ENCODE data around the gene TANGO6. TPM values are rescaled to one million over a fixed set of nuclear protein-coding genes. Genes with fewer than 3 reads are reported as not detected.

Gene TANGO6
- total RNA-seq, 1 donor from 2014 or later: 10.9 TPM

GRCh38 chr16:68892898-68893297 lies 49.6 kb downstream of the TANGO6 start:
- no peak overlapping the region for H3K4me3 ChIP-seq (ENCODE audit: low read depth, low read length)
- no peak for DNase-seq (ENCODE audit: low read depth)
- H3K27me3 ChIP-seq (ENCODE audit: control insufficient read depth, insufficient read depth, low read length): no peaks in the 10 kb centered on the region
- TF ChIP-seq CTCF (IDR thresholded peaks at IDR 0.05; ENCODE audit: insufficient read depth, low read length, poor library complexity, severe bottlenecking): no peak
- no peaks in the 10 kb centered on the region for H3K36me3 ChIP-seq (ENCODE audit: control insufficient read depth, insufficient read depth, low read length)

- Histone ChIP-seq H3K36me3 (ENCODE audit: control insufficient read depth, insufficient read depth, low read length) (no peaks in the 10 kb centered on the region), H3K4me3 (ENCODE audit: low read depth, low read length) (no peak overlapping the region), H3K27me3 (ENCODE audit: control insufficient read depth, insufficient read depth, low read length) (no peaks in the 10 kb centered on the region)
- no peak for TF ChIP-seq CTCF (IDR thresholded peaks at IDR 0.05; ENCODE audit: insufficient read depth, low read length, poor library complexity, severe bottlenecking)
- peak; percentile 7 for DNase-seq (ENCODE audit: low read depth)
Observed at GRCh38 chr16:68893710-68894705, 50.7 kb downstream of the TANGO6 start.

GRCh38 chr16:68894714-68895113 lies 51.4 kb downstream of the TANGO6 start:
- DNase-seq (ENCODE audit: low read depth): no peak
- Histone ChIP-seq H3K36me3 (ENCODE audit: control insufficient read depth, insufficient read depth, low read length) (no peaks in the 10 kb centered on the region), H3K4me3 (ENCODE audit: low read depth, low read length) (no peak overlapping the region), H3K27me3 (ENCODE audit: control insufficient read depth, insufficient read depth, low read length) (no peaks in the 10 kb centered on the region)
- TF ChIP-seq CTCF (IDR thresholded peaks at IDR 0.05; ENCODE audit: insufficient read depth, low read length, poor library complexity, severe bottlenecking): no peak

- DNase-seq (ENCODE audit: low read depth): no peak
- no peaks in the 10 kb centered on the region for H3K36me3 ChIP-seq (ENCODE audit: control insufficient read depth, insufficient read depth, low read length)
- no peak overlapping the region for H3K4me3 ChIP-seq (ENCODE audit: low read depth, low read length)
- no peak for TF ChIP-seq CTCF (IDR thresholded peaks at IDR 0.05; ENCODE audit: insufficient read depth, low read length, poor library complexity, severe bottlenecking)
- no peaks in the 10 kb centered on the region for H3K27me3 ChIP-seq (ENCODE audit: control insufficient read depth, insufficient read depth, low read length)
Observed at GRCh38 chr16:68898026-68898425, 54.7 kb downstream of the TANGO6 start.

- Histone ChIP-seq H3K36me3 (ENCODE audit: control insufficient read depth, insufficient read depth, low read length) (no peaks in the 10 kb centered on the region), H3K27me3 (ENCODE audit: control insufficient read depth, insufficient read depth, low read length) (no peaks in the 10 kb centered on the region), H3K4me3 (ENCODE audit: low read depth, low read length) (no peak overlapping the region)
- no peak for DNase-seq (ENCODE audit: low read depth)
- no peak for TF ChIP-seq CTCF (IDR thresholded peaks at IDR 0.05; ENCODE audit: insufficient read depth, low read length, poor library complexity, severe bottlenecking)
Observed at GRCh38 chr16:68900009-68900408, 56.7 kb downstream of the TANGO6 start.
